GM19193 (cell line): ENCODE measurements around the gene B4GALNT3.

Experiments
- POLR2A ChIP-seq: IDR thresholded peaks from 4 replicates; pipeline ENCODE4 v1.6.1; 2011; ENCODE audit not compliant: insufficient read depth, insufficient read length; ENCODE audit errors: extremely low read depth

The B4GALNT3 gene

DNA sequence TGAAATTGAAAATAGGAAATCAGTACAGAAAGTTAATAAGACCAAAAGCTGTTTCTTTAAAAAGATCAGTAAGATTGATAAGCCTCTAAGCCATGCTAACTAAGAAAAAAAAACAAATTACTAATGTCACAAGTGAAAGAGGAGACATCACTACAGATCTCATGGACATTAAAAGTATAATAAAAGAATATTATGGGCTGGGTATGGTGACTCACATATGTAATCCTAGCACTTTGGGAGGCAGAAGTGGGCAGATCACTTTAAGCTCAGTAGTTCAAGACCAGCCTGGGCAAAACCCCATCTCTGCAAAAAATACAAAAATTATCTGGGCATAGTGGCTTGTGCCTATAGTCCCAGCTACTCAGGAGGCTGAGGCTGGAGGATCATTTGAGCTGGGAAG, 30.5 kb downstream of the B4GALNT3 start:
- no peak for TF ChIP-seq POLR2A

DNA sequence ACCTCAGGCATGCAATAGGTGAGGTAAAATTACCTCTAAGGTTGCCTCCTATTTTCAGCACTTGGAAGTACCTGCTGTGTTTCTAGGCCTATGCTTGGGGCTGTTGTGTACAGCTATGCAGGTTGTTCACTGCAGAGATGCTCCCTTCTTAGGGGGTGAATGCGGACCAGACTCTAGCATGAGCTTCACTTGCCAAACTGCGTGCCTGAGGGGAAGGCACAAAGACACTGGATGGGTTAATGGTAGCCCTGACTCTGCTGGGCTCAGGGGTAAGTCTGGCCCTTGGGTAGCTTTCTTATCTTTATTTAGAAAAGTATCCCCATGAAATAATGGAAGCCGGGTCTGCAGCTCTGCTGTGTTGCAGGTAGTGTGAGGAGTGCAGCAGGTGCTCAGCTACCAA, 35.7 kb downstream of the B4GALNT3 start:
- no peak for TF ChIP-seq POLR2A

DNA sequence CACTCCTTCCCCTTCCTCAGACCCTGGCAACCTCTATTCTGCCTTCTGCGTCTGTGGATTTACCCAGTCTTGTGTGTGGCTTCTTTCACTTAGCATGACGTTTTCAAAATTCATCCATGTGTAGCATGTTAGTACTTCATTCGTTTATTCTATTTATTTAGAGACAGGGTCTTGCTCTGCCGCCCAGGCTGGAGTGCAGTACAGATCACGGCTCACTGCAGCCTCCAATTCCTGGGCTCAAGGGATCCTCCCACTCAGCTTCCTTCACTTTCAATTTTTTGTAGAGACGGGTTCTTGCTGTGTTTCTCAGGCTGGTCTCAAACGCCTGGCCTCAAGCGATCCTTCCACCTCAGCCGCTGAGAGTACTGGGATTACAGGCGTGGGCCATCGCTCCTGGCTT, 37.0 kb downstream of the B4GALNT3 start:
- no peak for TF ChIP-seq POLR2A

DNA sequence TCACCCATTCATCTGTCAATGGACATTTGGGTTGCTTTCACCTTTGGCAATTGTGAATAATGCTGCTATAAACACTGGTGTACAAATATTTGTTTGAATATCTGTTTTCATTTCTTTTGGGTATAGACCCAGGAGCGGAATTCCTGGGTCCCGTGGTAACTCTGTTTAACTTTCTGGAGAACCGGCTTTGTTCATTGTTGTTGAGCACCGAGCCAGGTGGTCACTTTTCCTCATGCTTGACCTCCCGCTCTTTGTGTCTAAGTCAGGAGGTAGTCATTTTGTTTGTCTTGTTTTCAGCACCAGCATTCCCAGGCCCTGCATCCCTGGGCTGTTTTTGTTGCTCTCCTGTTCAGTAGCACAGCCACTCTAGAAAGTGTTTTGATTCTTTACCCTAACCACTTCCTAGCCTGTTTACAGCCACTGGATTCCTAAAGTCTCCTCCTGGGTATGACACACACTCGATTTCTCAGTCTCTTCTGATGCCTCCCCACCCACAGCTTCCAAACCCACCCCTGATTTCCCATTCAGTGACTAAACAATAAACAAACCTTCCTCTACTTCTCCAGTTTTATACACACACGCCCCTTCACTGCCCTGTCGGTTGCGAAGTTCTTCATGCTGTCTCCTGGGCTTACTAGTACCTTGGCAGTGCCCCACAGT, 37.9 kb downstream of the B4GALNT3 start:
- no peak for TF ChIP-seq POLR2A

DNA sequence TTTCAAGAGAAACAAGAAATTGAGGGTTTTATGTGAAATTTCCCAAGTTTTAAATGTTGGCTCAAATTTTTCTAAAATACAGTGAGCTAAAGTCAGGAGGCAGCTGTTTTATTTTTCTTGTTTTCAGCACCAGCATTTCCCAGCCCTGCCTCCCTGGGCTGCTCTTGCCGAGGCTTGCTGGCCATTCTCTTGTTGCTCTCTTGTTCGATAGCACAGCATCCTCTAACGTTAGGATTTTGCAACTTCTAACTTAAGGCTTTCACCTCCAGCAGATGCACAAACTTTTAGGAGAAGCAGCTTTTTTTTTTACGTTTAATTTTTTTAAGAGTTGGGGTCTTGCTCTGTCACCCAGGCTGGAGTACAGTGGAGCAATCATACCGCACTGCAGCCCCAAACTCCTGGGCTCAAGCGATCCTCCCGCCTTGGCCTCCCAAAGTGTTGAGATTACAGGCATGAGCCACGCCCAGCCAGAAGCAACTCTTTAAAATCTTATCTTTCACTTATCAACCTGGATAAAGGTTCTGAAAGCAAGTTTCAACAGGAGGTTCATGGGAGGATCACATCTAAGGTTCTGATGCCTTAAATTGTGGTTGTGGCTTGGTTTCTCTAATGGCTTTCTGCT, 40.2 kb downstream of the B4GALNT3 start:
- no peak for TF ChIP-seq POLR2A

DNA sequence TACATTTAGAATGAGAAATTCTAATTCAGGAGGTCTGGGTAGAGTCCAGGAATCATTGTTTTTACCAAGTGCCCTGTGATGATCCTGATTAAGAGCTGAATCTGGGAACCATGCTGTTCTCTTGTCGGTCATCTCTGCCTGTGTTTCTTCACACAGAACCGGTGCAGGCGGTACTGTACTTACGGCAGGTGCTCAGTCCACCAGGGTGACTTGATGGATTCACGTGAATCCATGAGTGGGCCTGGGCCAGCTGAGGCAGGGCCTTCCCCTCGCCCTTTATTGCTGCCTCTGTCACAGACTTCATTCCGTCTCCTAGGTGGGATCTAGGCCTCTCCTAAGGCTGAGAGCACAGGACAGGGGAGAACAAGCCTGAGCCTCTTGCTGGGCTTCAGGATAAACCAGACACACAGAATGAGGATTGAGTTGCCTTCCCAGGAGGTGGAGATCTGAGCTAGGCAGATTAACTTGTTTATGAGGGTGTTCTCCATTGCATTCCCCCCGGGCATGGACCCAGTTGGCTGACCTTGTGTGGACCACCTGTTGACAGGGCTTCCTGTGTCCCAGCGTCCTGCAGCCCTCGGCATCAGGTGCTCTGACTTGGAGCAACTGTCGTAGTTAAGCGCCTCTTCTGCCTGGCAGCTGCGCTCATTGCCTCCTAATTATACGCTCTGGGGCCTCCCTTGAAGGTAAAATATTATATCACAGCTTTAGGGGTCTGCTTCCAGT, 42.1 kb downstream of the B4GALNT3 start:
- TF ChIP-seq POLR2A = no peak

DNA sequence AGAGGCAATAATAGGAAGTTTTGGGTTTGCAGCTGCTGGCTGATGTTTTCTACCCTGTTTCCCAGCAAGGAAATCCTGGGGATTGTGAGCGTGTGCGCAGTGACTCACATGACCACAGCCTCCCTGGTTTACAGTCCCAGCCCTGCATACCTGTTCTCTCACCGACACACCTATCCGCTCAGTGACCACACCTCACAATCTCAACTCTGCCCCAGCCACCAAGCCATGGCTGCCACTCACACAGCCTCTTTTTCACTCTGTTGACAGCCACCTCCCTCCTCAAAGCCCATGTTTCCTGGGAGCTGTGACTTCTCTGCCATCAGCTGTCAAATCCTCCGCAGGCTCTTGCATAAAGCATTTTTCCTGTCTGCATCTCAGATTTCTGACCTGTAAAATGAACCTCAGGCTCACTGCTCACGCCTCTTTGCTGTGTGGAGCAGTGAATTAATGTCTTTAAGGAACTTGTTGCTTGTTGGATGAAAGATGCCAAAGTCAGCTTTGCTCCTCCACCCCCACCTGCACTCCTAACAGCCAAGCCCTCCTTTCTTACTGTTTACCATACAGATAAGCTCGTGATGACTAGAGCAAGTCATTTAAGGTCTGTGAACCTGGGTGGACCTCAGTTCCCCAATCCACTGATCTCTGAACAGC, 43.5 kb downstream of the B4GALNT3 start:
- TF ChIP-seq POLR2A = no peak

DNA sequence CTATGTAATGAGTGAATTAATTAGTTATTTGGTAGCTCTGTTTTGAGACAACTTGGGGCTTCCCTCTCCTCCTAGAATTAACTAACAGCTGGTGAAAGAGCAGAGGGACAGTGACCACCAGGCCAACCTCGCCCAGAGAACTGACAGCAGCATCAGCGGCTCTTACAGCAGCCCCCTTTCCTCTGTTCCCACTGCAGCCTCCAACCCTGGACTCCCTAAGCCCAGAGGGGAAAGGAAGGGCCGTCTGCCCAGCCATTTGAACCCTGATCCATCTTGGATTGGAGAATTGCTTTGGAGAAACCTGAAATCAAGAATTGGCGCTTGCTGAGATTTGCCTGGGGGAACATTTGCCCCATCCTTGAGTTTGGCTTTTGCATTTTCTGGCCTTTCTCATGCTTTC, 45.5 kb downstream of the B4GALNT3 start:
- TF ChIP-seq POLR2A = no peak

DNA sequence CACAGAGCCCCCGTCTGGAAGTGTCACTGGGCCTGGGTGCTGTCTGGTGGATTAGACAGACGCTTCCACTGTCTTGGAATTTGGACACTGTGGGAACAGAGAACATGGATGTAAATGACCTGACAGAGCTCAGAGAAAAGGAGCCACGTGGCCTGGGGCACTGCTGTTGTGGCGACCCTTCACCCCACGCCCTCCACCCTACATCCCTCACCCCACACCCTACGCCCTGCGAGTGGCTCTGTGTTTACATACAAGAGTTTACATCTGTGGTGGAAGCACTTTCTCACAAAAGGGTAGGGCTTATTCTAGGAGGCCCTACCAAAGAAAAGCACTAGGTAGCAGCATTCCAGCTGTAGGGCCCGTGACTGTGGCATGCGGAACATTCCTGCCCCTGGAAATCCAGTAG, 47.7 kb downstream of the B4GALNT3 start:
- TF ChIP-seq POLR2A = no peak

DNA sequence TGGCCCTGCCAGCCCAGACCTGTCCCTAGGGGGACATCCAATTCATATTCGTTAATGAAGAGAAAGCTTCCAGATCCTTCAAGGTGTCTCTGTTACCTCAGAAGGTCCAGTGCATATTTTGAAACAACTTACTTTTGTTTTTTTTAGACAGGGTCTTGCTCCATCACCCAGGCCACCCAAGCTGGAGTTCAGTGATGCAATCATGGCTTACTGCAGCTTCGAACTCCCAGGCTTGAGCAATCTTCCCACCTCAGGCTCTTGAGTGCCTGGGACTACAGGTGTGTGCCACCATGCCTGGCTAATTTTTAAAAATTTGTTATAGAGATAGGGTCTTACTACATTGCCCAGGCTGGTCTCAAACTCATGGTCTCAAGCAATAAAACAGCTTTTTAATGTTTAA, 48.4 kb downstream of the B4GALNT3 start:
- no peak for TF ChIP-seq POLR2A

DNA sequence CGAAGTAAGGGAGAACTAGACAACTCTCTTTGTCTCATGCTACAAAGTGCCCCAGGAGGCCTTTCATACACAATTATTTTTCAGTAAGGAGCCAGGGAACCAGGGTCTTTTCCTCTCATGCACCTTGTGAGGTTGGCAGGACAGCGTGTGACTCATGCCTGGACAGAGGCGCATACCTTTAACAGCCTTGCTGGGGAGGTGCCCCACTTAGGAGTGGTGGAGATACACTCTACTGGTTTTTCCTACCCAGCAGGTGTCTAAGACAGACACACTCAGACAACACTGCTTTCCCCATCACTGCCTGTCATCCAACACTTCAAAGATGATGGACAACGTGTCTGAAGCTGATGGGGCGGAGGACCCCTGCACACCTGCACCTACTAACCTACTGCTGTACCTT, 49.1 kb downstream of the B4GALNT3 start:
- no peak for TF ChIP-seq POLR2A

DNA sequence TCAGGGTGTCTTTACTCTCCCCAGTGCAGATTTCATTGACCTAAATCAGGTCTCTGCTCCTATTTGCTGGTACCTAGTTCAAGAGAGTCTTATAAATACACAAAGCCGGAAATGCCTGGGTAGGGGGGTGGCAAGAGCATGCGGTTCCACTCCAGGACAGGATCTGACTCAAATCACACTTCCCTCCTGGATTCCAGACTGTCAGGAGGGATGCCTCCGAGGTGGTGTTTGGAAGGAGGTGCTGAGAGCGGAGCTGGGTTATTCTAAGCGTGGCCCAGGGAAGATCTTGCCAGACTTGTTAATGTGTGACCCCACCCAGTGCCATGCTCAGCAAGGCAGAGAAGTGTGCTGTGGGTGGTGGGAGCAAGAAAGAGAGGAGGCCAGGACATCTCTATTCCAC, 49.8 kb downstream of the B4GALNT3 start:
- no peak for TF ChIP-seq POLR2A

DNA sequence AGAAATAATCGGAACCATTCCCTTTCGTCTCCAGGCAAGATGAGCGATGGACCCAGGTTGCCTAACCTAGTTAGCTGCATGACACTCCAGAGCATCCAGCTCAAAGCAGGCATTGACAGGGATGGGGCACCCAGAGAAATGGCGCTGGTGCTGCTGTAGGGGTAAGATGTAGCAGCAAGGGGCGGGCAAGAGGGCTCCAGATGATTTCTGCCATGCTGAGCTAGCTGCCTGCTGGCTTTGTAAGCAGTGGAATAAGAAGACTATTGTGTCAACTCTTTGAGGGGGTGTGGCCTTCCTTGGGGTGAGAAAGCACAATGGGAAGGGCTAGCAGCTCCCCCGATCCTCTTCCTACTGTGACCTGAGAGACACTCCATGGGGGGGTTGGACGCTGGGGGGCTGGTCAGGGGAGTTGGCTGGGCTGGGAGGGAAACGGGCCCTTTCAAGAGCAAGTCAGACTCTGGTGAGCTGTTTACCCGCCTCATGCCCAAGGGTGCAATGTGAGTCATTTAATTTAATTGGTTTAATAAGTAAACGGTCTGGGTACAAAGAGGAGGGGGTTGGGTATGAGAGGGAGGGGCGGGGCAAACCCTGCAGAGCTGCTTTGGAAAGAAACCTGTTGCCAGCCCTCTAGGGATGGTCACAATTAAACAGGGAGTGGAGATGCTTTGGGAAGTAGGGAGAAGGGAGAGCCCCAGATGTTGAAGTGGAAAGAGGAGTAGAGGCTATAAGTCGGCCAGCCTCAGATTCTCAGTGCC, 50.5 kb downstream of the B4GALNT3 start:
- TF ChIP-seq POLR2A = no peak

DNA sequence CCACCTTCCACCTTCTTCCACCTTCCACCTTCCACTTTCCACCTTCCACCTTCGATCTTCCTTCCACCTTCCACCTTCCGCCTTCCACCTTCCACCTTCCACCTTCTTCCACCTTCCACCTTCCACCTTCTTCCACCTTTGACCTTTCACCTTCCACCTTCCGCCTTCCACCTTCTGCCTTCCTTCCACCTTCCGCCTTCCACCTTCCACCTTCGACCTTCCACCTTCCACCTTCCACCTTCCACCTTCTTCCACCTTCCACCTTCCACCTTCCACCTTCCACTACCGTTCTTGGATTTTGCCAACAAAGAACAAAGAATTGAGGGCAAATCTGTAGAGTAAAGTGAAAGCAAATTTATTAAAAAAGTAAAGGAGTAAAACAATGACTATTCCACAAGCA, 53.2 kb downstream of the B4GALNT3 start:
- TF ChIP-seq POLR2A = no peak

DNA sequence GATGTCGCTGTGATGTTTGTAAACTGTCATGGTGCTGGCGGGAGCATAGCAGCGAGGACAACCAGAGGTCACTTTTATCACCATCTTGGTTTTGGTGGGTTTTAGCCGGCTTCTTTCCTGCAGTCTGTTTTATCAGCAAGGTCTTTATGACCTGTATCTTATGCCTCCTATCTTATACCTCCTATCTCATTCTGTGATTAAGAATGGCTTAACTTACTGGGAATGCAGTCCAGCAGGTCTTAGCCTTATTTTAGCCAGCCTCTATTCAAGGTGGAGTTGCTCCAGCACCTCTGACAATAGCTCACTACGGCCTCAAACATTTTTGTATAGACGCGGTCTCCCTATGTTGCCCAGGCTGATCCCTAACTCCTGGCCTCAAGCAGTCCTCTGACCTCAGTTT, 53.7 kb downstream of the B4GALNT3 start:
- TF ChIP-seq POLR2A = no peak
